Stimulated activated CD8-positive, alpha-beta memory T cell treated with anti-CD3 and anti-CD28 coated beads, Interleukin-7, amount 100 ng/mL, for 1 hour (primary cell): ENCODE measurements around the gene NINL.
"Not testable (repeated sequence)": the region's sequence is repeated elsewhere in the genome, so short reads cannot be mapped to it uniquely, and the experiment has no call there.

Source experiments
- DNase-seq, 2 donors: peaks; one replicate each; pipeline ENCODE4 v3.0.0-alpha.2; 2020; ENCODE audit warnings: low read depth in 2 of 2

The NINL gene

GRCh38 chr20:25584905-25585704, at the start of gene NINL:
Gene NINL (minus strand): TSS chr20:25585531. CDS start chr20:25526587, 58,944 bp downstream.
- peak in 1 of 2 donors; percentile 4 for DNase-seq

- DNase-seq: no peak
Measured at GRCh38 chr20:25632940-25633790, 47.8 kb upstream of the NINL start.

GRCh38 chr20:25630615-25631014, 45.3 kb upstream of the NINL start:
- DNase-seq: not testable (repeated sequence)

- DNase-seq: no peak
Measured at GRCh38 chr20:25629816-25630499, 44.6 kb upstream of the NINL start.

GRCh38 chr20:25626779-25627178, 41.4 kb upstream of the NINL start:
- DNase-seq: no peak

- DNase-seq: no peak
Measured at GRCh38 chr20:25624500-25624939, 39.2 kb upstream of the NINL start.

GRCh38 chr20:25623736-25624499, 38.6 kb upstream of the NINL start, which contains the start of gene NANP:
Gene NANP (minus strand): TSS chr20:25624014. CDS start chr20:25623948, 66 bp downstream.
- peak; percentile 59 to 60 for DNase-seq

- peak in 1 of 2 donors; percentile 4 for DNase-seq
Measured at GRCh38 chr20:25623225-25623735, 37.9 kb upstream of the NINL start.

GRCh38 chr20:25622450-25623224, 37.3 kb upstream of the NINL start:
- no peak for DNase-seq

GRCh38 chr20:25622049-25622448, 36.7 kb upstream of the NINL start:
- no peak for DNase-seq

GRCh38 chr20:25619514-25619913, 34.2 kb upstream of the NINL start:
- DNase-seq: no peak

GRCh38 chr20:25608774-25609173, 23.4 kb upstream of the NINL start:
- DNase-seq: no peak

- DNase-seq: no peak
Measured at GRCh38 chr20:25606094-25606695, 20.9 kb upstream of the NINL start.

- no peak for DNase-seq
Measured at GRCh38 chr20:25605148-25605547, 19.8 kb upstream of the NINL start.

GRCh38 chr20:25604611-25605010, 19.3 kb upstream of the NINL start:
- DNase-seq: no peak

GRCh38 chr20:25602914-25603309, 17.6 kb upstream of the NINL start:
- DNase-seq: not testable (repeated sequence)

- DNase-seq: not testable (repeated sequence)
Measured at GRCh38 chr20:25602191-25602913, 17.0 kb upstream of the NINL start.

GRCh38 chr20:25601659-25602058, 16.3 kb upstream of the NINL start:
- DNase-seq: no peak

- DNase-seq: no peak
Measured at GRCh38 chr20:25600632-25601031, 15.3 kb upstream of the NINL start.
